ENCODE results near the gene TRIAP1.
A peak's percentile ranks its signal among the peaks of the same experiment; 100 is the strongest.

The TRIAP1 gene

DNA sequence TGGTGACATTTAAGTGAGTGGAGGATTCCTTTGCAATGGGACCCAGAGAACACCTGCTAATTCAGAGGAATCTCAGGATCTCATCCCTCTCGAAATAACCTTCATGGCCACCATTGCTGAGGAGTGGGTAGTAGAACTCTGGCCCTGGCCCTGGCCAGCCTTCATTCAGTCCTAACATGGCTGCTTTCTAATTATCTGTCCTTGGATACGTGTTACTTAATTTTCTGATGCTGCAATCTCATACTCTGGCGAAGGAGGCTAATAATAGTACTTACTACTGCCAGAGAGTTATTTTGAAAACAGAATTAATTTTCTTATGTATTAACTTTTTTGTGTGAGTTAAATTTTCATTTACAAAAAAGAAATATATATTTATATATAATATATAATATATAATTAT is 20.4 kb downstream of the TRIAP1 start:
- no peak for DNase-seq

DNA sequence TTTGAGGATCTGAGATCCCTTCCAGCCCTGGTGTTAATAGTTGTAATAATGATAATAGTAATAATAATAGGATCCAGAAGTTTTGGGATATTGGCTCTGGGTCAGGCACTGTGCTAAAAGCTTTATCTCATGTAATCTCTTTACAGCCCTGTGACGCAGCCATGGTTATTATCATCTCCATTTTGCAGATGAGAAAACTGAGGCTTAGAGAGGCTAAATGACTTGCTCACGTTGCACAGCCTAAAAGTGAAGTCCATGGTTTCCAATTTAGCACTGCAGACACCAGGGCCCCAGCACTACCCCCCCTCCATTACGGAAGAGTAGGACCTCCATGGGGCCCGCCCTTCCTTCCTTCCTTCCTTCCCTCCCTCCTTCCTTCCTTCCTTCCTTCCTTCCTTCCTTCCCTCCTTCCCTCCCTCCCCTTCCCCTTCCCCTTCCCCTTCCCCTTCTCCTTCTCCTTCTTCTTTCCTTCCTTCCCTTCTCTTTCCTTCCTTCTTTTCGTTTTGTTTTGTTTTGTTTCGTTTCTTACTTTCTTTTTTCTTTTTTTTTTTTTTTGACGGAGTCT is 23.2 kb downstream of the TRIAP1 start:
- DNase-seq = no peak

GRCh38 chr12:120421701-120422100 is 24.5 kb downstream of the TRIAP1 start:
- no peak for DNase-seq

- DNase-seq = no peak
Measured at GRCh38 chr12:120417917-120418580, 28.1 kb downstream of the TRIAP1 start.

DNA sequence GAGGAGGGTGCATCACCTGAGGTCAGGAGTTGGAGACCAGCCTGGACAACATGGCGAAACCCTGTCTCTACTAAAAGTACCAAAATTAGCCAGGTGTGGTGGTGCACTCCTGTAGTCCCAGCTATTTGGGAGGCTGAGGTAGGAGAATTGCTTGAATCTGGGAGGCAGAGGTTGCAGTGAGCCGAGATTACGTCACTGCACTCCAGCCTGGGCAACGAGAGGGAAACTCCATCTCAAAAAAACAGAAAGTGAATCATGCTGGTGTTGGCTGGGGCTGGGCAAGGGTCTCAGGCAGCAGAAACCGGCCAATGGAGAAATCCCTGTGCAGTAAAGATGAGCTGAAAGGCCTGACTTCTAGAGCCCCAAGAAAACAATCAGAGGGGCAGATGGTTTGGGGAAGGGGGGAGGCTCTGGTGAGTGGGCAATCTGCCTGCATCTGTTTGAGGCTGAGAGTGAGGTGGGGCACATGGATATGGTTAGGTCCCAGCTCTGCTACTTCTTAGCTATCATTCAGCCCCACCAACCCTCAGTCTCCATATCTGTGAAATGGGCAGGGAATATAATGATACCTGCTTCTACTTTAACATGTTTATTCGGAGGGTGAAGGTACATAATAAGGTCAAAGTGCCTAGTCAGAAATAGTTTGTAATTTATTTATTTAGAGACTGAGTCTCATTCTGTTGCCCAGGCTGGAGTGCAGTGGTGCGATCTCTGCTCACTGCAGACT is 29.5 kb downstream of the TRIAP1 start:
- no peak for DNase-seq

GRCh38 chr12:120413901-120414695 is 32.1 kb downstream of the TRIAP1 start:
- peak; percentile 21 for DNase-seq

DNA sequence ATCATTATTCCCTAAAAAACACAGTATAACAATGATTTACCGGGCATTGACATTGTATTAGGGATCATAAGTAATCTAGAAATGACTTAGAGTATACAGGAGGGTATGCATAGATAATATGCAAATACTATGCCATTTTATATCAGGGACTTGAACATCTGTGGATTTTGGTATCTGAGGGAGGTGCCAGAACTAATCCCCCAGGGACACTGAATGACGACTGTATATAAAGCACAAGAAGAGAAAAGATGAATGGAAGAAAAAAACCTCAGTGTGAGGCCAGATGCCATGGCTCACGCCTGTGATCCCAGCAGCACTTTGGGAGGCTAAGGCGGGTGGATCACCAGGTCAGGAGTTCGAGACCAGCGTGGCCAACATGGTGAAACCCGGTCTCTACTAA is 33.8 kb downstream of the TRIAP1 start:
- no peak for DNase-seq

DNA sequence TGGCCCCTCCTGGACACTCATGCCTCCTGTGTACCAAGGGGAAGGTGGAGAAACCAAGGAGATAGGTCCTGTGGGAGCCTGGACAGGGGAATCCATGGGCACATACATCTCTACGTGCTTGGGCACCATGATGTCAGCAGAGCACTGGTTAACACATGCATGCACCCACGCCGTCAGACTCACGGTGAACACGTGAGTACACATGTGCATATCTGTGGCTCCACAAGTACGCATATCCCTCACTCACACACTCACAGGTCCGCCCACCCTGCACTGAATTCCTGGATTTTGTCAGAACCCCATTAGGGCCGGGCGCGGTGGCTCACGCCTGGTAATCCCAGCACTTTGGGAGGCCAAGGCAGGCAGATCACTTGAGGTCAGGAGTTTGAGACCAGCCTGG is 37.4 kb downstream of the TRIAP1 start:
- no peak for DNase-seq

DNA sequence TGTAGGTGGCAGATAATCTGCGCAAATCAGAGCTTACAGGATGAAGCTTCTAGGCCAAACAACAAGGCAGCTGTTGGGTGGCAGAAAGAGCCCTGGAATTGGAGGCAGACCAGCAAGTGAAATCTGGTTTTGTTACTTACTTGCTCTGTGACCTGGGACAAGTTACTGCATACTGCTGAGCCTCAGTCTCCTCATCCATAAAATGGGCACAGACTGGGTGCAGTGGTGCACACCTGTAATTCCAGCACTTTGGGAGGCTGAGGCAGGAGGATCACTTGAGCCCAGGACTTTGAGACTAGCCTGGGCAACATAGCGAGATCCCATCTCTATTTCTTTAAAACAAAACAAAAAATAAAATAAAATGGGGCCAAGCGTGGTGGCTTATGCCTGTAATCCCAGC is 39.6 kb downstream of the TRIAP1 start:
- no peak for DNase-seq

DNA sequence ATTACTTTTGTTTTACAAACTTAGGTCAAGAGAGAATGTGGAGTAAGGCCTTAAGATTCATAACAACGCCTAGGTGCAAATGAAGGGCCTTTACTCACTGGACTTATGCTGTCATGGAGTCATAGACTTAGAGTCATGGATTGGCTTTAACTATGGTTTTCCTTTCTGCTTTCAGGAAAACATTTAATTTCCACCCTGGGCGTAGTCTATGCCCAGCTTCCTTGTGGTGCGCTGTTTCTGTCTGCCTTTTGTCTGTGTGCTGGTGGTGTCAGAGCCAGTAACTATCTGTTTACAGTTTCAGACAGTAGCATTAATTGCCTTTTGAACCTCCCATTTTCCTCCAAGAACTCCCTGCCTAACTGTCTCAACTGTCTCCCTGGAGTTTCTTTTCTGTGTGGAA is 40.1 kb downstream of the TRIAP1 start:
- no peak for DNase-seq

DNA sequence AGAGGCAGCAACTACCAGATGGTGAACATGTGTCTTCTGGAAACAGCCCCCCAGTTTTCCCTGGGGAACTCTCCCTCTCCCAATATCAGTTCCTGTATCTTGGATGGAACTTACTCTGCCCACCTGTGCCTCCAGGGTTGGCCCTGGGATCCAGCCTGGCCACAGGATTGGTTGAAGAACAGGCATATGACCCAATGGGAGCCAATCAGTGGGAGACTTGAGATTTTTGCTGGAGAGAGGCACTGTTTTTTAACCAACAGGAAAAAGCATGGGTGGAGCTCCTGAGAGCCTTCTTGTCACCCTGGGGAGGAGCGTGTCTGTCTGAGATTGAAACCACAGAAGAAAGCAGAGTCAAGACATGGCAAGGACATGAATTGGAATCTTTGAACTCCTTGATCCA is 41.9 kb downstream of the TRIAP1 start:
- no peak for DNase-seq

GRCh38 chr12:120403869-120404268 is 42.3 kb downstream of the TRIAP1 start:
- DNase-seq = no peak

DNA sequence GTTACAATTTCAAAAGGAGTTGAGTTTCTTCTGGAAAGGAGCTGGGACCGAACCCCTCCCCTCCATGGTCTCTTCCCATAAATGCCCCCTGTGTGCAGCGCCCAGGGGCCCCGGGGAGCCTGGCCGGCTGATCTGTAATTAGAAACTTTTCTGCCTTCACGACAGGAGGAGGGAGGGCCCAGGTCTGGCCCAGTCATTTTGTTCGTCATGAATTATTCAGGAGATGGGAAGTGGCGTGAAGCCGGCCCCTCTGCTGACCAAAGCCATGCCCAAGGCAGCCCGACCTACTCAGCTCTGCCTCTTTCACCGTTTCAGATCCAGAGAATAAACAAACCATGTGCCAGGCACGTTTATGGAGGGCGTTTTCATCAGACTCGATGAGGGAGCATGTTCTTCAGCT is 44.0 kb downstream of the TRIAP1 start:
- peak; percentile 31 for DNase-seq

- no peak for DNase-seq
Measured at GRCh38 chr12:120399531-120399930, 46.7 kb downstream of the TRIAP1 start.

- peak; percentile 79 for DNase-seq
Measured at GRCh38 chr12:120397824-120398540, 48.2 kb downstream of the TRIAP1 start.

DNA sequence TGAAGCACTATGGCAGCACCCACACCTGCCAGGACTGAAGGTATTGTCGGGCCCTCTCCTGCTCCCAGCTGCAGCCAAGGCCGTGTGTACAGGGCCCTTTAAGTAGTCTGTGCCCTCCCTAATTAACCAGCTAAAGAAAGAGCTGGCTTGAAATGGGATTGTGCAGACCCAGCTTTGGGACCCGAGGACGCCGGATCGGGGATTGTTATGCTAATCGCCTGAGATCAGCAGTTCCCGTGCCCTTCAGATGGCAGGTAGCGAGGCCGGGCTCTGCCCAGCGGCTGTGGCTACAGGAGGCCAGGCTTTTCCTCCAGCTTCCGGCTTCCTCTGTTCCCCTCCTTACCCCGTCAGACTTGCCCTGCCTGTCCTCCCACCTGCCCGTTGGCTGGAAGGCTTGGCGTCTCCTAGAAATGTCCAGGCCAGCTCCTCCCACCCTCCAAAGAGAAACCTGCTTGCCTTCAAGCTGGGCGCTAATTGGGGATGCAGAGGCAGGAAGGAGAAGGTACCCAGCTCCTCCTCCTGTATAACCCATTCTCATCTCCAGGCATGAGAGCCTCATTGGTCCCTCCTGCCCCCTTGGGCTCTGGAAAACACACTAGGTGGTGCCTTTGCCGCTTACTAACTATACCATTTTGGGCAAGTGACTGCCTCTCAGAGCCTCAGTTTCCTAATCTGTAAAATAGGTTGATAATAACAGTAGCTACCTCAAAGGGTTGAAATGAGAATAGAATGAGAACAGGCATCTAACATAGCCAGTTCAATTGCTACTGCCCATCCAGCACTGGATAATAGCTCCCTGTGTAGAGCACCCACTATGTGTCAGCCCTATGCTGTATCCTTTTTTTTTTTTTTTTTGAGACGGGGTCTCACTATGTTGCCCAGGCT is 51.5 kb downstream of the TRIAP1 start:
- peak; percentile 88 for DNase-seq

Data from NCI-H146 (cell line).